CD4-positive, alpha-beta T cell treated with Interleukin-6 at 100 ng/mL for 8 hours (primary cell): ENCODE measurements around the gene MSMB.
"Not testable (repeated sequence)": the region's sequence is repeated elsewhere in the genome, so short reads cannot be mapped to it uniquely, and the experiment has no call there.

Source experiments
- DNase-seq: peaks from one replicate; pipeline ENCODE4 v3.0.0-alpha.2; 2020; ENCODE audit warnings: mixed read lengths, low spot score

Gene MSMB, protein sequence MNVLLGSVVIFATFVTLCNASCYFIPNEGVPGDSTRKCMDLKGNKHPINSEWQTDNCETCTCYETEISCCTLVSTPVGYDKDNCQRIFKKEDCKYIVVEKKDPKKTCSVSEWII

DNA sequence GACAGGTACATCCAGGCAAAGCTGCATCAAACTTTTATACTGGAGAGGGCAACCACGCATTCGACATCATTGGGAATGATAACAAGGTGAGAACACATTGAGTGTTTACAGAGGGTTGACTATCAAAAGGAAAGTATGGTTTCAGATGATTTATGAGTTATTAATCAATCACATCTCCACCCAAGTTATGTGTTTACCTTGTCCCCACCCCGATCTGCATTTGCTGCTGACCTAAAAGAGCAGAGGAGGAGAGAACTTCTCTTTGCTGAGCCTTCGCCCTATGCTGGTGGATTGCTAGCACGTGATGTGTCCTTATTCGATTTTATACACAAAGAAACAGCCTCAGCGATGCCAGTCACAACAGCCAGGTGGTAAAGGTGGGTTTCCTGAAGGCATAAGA, at the start of gene MSMB:
Gene MSMB, minus strand, starts transcription at position 9 of the 400 bp plus-strand sequence. CDS start 32 bp downstream, outside the sequence.
- DNase-seq: no peak

DNA sequence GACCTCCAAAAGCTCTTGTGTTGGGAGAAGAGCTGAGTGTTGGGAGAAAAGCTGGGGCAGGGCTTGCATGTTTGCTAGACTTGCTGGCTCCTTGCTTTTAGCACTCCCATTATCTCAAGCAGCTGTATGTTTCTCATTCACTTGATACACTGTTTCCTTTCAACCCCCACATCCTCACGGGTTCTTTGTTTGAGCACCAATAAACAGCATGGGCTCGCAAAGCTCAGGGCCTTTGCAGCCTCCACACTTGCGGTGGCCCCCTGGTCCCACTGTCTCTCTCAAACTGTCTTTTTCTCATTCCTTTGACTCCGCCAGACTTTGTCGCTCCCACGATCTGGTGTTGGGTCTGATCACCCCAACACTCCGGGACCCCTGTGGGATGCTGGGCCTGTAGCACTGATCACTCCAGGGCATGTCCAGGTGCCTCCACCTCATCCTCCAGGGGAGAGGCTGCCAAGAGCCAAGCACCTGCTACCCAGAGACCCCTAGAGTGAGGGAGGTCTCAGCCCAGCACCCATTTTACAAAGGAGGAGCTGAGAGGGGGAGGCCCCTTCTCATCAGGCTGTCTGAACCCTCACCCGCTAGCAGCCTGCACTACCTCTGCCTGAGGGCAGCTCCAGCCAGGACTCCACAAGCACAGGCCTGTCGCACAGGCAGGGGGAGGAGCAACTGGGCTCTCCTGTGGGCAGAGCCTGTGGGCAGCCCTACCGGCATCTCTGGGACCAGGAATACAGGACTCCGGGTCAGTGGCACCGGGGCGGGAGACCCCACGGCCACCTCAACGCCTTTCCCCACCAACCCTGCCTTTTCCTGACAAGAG, 49.1 kb upstream of the MSMB start:
- no peak for DNase-seq

DNA sequence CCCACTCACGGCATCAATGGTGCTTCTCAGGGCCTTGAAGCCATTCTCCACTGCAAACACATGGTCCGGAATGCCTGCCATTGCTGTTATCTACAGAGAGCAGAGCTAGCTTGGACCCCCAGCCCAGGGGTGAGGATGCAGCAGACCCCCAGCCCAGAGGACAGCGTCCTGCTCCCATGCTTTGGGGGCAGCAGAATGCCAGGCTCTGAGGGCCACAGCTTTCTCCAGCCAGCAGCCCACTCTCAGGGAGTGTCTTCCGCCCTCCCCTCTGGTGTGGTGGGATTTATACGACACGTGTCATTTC, 48.1 kb upstream of the MSMB start:
- no peak for DNase-seq

DNA sequence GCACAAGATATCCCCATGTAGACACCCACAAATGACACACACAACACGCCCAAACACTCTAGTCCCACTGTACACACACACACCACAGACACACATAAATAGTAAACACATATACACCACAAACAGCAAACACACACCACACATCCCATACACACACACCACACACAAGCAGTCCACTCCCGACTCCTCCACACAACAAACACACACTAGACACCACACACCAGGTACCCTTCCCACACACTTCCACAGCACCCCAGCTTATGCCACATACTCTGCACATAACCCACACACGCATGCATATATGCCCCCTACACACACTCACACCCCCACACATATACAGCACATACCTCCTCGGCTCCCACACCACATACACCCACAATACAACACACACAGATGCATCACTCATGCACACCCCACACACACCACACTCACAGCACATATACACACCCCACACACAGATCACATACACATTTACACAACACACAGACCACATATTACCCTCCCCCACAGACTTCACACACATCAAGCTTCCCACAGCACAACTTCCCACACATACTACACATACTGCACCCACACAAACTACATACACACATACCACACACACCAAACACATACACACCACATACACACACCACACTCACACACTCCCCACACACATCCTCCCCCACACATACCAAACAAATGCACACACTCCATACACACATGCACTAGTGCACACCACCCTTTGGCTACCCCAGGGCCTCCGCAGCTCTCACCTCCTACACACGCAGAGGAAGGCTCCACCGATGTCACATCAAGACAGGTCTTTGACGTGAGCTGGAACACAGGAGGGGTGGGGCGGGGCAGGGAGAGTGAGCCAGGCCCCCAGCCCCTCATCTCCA, 47.5 kb upstream of the MSMB start:
- peak; percentile 38 for DNase-seq

DNA sequence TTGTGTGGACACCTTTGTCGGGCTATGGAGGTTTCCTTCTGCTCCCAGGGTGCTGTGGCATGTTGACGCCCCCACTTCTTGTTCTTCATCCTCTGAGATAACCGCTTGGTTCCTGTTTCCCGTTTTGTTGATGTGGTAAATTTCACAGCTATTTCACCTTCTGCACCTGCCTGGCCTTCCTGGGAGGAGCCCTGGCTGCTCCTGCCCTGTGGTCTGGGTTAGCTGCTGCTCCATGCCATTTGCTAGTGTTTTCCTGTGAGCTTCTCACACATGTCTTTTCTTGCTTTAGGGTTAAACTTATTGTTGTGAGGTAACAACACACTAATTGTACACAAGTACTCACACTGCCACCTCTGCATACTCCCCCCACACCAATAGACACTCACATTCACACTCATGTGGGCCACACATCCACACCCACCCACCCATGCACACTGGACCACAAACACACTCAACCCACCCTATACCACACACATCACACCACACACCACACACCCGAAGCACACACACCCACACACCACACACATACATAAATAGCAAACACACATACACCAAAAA, 46.5 kb upstream of the MSMB start:
- peak; percentile 32 for DNase-seq

DNA sequence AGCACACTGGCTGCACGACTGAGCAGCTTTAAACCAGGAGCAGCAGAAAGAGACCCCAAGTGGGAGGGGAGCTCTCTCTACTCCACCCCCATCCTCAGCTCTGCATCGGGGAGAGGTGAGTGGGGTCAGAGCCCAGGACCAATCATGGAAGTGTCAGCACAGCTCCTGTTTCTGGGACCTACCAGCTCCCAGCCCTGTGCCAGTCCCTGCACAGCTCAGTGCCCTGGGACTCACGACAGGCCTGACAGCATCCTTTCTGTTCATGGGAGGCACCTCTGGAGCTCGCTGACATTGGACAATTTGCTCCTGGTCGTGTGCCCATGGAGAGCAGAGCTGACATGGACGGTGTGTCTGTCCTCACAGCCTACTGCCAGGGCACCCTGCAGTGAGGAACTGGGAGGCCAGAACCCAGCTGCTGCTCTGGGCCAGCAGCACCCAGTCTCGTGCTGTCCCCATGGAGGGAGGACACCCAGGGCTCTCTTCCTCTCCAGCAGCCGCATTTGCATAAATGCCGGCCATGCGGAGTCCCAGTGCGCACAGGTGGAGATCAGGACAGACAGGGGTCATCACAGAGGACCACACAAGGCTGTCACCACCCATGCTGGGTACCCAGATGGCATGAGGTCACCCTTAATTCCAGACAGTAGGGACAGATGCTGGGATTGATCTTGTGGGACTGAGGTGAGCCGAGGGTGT, 45.9 kb upstream of the MSMB start:
- DNase-seq: no peak

DNA sequence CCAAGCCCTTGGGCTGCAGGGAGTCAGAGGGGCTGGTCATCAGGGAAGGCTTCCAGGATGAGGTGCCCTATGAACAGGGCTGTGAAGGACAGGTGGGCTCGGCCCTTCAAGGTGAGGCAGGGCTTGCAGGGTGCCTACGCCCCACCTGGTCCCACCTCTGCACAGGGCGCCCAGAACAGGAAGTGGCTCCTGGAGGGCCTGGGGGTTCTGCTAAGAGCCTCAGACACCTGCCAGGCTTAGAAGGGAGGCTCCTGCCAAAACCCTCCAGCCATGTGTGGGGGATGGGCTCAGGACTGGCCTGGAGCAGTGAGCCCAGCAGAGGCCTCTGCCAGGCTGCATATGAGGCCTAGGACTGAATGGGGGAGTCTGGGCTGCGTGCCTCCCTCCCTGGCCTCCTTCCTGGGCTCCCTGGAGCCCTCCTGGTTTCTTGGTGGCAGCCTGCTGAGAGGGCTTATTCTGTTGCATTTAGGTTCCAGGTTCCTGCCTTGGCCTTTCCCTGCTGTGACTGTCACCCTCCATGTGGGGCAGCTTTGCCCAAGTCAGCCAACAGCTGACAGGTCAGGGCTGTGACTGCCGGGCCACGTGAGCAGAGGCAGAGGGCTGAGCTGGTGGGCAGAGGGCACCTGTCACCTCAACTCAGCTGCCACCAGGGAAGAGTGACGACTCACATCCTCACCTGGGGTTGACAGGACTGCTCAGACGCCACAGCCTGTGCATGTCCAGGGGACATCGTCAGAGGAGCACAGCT, 45.2 kb upstream of the MSMB start:
- DNase-seq: no peak

DNA sequence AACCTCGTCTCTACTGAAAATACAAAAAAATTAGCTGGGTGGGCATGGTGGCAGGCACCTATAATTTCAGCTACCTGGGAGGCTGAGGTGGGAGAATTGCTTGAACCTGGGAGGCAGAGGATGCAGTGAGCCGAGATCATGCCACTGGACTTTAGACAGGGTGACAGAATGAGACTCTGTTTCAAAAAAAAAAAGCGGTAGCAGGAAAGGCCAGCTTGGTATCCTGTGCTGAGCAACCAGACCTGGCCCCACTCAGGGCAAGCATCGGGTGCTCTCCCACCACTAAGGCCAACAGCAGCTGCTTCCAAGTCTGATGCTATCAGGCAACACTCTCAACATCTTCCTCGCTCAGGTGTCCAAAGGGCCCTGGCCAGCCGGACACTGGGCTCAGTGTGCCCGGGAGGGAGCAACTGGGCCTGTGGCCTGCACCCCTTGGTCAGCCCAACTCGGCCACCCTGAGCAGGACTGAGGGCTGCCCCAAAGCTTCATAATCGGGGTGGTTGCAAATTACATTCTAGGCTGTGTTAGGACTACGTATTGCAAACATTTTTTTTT, 44.3 kb upstream of the MSMB start:
- no peak for DNase-seq

DNA sequence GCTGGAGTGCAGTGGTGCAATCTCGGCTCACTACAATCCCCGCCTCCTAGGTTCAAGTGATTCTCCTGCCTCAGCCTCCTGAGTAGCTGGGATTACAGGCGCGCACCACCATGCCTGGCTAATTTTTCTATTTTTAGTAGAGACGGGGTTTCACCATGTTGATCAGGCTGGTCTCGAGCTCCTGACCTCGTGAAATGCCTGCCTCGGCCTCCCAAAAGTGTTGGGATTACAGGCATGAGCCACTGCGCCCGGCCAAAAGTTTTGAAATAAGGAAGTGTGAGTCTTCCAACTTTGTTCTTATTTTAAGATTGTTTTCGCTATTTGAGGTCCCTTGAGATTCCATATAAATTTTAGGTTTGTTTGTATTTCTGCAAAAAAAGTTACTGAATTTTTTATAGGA, 41.3 kb upstream of the MSMB start:
- not testable (repeated sequence) for DNase-seq

DNA sequence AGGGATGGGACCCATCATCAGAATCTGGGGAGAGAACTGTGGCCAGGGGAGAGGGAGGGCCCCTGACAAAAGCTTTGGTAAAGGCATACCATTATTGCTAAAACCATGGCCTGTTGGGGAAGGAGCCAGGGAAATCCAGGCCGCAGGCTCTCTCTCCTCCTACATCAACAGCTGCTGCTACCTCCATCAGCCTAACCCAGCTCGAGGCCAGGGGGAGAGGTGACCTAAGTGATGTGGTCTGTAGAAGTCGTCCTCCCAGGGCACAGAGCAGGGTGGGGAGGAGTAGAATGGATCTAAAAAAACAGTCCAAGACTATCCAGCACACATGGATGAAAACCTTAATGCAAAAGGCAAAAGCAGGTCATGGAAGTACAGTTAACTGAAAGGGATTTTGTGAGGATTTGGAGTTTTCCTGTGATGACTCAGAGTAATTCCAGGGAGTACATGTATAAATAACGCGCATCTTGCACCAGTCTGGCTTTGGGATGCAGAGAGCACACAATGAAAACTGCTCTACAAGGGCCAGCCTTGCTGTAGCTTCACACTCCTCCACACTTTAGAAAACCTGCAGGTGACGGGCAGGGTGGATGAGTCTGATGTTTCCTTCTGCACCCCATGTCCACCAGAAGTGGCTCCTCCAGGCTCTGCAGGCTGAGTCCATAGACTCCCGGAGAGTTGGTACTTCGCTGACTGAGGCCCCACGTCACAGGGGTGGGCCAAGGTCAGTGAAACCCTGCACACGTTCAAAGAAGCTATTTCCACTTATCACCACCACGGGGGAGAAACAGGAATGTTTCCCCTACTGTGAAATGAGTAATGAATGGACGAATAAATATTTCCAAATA, 38.5 kb upstream of the MSMB start:
- no peak for DNase-seq

DNA sequence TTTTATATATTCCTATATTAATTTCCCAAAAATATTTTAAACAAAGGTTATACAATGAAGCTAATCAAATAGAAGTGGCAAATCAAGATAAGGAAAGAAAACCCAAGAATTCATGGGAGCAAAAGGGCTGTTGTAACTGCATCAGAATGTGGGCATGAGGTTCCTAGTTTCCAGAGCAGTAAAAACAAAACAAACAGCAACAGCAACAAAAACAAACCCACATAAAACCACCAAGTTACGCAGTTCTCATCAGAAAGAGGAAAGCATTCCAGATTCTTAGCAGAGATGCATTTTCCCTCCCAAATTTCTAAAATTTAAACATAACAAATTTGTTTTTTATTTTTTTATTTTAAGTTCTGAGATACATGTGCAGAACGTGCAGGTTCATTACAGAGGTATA, 34.8 kb upstream of the MSMB start:
- DNase-seq: no peak

DNA sequence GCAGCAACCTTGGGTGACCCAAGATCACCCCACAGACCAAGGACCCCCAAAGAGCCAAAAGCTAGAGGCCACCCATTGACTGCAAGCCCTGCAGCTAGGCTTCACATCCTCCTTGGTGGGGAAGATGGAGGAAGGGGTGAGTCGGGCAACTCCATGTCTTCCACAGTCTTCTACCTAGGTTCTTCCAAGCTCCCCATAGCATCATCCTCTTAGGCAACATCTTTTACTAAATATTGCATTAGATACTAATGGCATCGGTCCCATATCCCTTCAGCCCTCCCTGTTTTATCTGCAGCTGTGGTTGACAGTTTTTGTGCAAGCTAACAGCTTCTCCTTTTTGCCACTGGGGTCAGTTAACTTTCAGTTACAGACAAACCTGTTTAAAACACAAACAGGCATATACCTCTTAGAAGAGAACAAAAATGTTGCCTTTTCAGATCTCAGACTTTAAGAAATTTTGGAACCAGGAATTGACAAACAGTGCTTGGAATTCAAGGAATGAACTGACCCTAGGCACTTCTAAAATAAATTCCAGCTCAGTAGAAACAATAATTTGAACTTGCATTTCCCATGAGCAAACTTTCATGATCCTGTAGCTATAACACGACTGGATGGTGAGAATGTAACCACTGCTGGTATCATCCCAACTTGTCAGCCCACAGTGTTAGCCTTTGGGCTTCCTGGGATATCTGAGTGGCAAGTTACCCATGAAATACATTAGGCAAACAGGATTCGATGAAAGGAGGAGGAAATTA, 33.9 kb upstream of the MSMB start:
- DNase-seq: no peak

DNA sequence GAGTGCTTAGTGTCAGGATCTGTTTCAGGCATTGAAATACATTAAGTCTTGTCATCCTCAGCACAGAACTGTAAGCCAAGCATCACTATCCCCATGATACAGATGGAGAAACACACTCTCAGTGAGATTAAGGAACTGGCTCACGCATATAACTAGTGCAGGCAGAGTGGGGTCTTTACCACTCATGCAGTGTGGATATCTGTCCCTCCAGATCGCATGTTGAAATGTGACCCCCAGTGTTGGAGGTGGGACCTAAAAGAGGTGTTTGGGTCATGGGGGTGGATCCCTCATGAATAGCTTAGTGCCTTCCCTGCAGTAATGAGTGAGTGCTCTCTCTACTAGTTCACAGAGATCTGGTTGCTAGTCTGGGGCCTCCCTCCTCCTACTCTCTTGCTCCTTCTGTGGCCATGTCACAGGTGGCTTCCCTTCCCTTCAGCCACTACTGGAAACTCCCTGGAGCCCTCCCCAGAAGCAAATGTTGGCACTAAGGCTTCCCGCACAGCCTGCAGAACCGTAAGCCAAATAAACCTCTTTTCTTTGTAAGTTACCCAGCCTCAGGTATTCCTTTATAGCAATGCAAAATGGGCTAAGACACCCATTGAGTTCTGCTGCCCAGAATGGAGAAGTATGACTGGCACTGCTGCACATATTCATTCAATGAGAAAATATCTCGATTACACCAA, 31.8 kb upstream of the MSMB start:
- DNase-seq: no peak

DNA sequence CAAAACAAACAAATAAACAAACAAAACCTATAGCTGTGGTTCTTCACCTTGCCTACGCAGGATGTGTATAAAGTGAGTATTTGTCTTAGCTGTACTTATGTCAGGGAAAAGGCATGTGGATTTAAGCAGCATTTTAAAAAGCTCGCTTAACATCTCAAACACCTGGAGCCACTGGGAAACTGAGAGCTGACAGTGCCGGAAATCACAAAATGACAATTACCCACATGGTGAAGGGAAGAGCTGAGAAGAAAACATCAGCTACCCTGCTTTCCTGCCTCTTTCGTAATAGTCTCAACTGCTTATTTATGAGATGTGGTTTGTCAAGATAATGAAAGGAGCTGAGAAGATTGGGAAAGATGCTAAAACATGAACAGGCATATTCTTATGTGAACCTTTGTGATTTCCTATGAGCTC, 31.1 kb upstream of the MSMB start:
- no peak for DNase-seq

DNA sequence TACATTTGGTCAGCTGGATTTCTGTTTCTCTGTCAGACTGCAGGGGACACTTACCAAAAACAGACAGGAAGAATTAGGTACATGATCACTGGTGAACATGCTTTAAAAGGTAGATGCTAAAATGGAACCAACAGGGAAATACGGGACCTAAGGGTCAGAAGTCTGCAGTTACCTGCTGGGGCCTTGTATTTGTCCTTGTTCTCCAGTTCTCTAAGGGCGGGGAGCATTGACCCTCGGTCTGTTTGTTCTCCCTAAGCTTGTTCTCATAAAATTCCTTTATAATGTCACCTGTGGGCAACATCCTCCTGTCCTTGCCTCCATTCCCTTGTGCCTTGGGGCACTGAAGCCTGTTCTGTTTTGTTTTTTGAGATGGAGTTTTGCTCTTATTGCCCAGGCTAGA, 29.8 kb upstream of the MSMB start:
- no peak for DNase-seq

DNA sequence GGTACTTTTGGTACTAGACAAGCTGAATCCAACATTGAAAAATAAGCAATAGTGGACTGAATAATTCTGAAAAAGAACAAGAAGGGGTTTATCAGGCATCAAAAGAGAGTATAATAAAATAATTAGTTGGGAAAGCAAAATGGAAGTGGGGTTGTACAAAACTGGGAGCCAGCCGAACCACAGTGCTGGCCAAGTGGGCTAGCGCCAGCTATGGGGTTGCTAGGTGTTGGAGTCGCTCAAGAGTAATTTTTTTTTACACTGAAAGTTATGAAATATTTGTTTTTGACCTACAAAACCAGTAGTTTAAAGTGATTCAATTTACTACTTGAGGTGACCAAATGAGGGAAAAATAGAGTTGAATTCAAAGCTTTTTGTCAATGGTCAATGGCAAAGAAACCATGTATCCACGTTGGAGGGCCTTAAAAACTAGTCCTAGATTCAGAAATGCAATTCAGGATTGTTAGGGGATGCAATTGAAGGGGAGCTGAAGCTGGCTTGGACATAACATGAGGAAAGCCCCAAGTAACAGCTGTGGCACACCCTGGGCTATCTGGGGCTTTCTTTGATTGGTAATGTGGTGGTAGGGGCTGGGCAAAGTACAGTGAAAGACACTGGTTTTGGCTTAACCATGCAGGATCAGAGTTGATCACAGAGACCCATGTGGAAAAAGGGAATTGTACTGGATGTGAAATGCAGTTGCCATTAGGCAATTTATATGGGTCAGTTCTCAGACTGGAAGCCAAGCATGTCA, 28.3 kb upstream of the MSMB start:
- DNase-seq: no peak

DNA sequence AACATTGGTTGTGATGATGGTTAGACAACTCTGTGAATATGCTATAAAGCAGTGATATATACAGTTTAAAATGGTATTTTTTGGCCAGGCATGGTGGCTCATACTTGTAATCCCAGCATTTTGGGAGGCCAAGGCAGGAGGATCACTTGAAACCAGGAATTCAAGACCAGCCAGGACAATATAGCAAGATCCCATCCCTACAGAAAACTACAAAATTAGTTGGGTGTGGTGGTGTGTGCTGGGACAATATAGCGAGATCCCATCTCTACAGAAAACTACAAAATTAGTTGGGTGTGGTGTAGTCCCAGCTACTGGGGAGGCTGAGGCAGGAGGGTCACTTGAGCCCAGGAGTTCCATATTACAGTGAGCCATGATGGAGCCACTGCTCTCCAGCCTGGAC, 27.5 kb upstream of the MSMB start:
- DNase-seq: no peak

DNA sequence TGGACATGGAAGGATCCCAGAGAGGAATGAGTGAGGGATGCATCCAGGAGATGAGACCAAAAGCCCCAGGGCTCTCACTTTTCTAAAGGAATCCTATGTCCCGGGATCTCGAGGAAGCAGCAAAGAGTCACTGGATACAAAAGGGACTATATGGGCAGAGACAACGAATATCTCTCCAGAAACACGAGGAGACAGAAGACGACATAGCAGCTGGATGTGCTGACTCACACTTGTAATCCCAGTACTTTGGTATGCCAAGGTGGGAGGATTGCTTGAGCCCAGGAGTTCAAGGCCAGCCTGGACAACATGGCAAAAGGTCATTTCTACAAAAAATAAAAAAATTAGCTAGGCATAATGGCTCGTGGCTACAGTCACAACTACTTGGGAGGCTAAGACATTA, 24.7 kb upstream of the MSMB start:
- DNase-seq: no peak
